GM23248 (cell line): ENCODE results near the gene MT1F.

ENCODE experiments used
- EZH2 ChIP-seq: fragments of 200-600 bp; sonication (generic); IDR thresholded peaks from 2 replicates; pipeline ENCODE4 v1.6.1; 2018; ENCODE audit warnings: antibody characterized with exemption, mild to moderate bottlenecking; ENCODE audit not compliant: insufficient read depth, poor library complexity, severe bottlenecking
- EZH2phosphoT487 ChIP-seq: fragments of 200-600 bp; sonication (generic); IDR thresholded peaks from 2 replicates; pipeline ENCODE4 v1.6.1; 2018; ENCODE audit warnings: antibody characterized with exemption, moderate library complexity, mild to moderate bottlenecking, low read depth; ENCODE audit not compliant: insufficient read depth

DNA sequence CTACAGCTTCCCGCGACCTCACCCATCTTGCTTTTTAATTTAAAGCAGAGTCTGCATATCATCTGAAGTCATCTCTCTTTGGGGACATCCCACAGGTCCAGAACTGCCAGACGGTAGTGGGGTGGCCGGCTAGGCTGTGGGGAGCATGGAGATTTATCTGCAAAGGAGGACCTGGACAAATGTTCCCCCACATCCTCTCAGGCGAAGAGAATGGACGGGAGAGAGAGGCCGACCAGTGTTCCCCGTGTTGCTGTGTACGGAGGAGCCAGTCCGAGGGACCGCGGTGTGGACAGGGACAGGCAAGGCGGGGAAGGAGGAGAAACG is 26.0 kb upstream of the MT1F start:
- TF ChIP-seq EZH2 (no peak), EZH2phosphoT487 (no peak)
